ENCODE results near the gene ENTHD1.

GRCh38 chr22:39926753-39927152 lies 33.2 kb upstream of the ENTHD1 start:
- TF ChIP-seq CTCF (IDR thresholded peaks at IDR 0.05) (no peak), POLR2A (IDR thresholded peaks at IDR 0.05) (no peak)

Measured in Peyer's patch (tissue), 4 donors.